H1 (cell line): Measurements from ENCODE around the gene PGM1.

Experiments
- CHD2 ChIP-seq: IDR thresholded peaks from 2 replicates; pipeline ENCODE4 v1.6.1; 2012; ENCODE audit warnings: low read length, improper control_type of control experiment
- CREB1 ChIP-seq: IDR thresholded peaks from 2 replicates; pipeline ENCODE4 v1.6.1; 2012; ENCODE audit warnings: inconsistent platforms
- EZH2 ChIP-seq: fragments of 200-600 bp; sonication (generic); IDR thresholded peaks from 2 replicates; pipeline ENCODE4 v1.7.1; 2012; ENCODE audit warnings: low read depth, mild to moderate bottlenecking, moderate library complexity, low read length, inconsistent platforms; ENCODE audit not compliant: severe bottlenecking
- JUN ChIP-seq: IDR thresholded peaks from 2 replicates; pipeline ENCODE4 v1.6.1; 2011; ENCODE audit warnings: low read depth, mild to moderate bottlenecking, improper control_type of control experiment, low read length
- NRF1 ChIP-seq: IDR thresholded peaks from 2 replicates; pipeline ENCODE4 v1.6.1; 2011; ENCODE audit warnings: mild to moderate bottlenecking, low read depth, low read length, improper control_type of control experiment
- POLR2A ChIP-seq, 2 experiments: IDR thresholded peaks; 1 replicate in 1 of 2; 2 replicates in 1 of 2; pipeline ENCODE4 v1.6.1; 2011; ENCODE audit warnings: low read depth in 2 of 2, low read length in 2 of 2, mild to moderate bottlenecking in 2 of 2; ENCODE audit errors: control extremely low read depth in 1 of 2
- POLR2AphosphoS5 ChIP-seq: IDR thresholded peaks from 2 replicates; pipeline ENCODE4 v1.6.1; 2011; ENCODE audit warnings: low read depth, low read length
- TAF7 ChIP-seq: optimal IDR thresholded peaks from 2 replicates; pipeline ENCODE3; 2011; ENCODE audit warnings: low read depth, mild to moderate bottlenecking, inconsistent platforms, low read length, moderate library complexity, borderline replicate concordance
- TCF12 ChIP-seq: IDR thresholded peaks from 2 replicates; pipeline ENCODE4 v1.6.1; 2011; ENCODE audit warnings: low read depth, mild to moderate bottlenecking, low read length
- TF ChIP-seq, protein P1 (sequence below), 3 experiments: IDR thresholded peaks; 1 replicate in 2 of 3; 2 replicates in 1 of 3; pipeline versions ENCODE4 v1.5.1 to v1.6.1; 2011; ENCODE audit warnings: low read length in 3 of 3, mild to moderate bottlenecking in 3 of 3, inconsistent platforms in 2 of 3, low read depth in 1 of 3, moderate library complexity in 1 of 3; ENCODE audit not compliant: insufficient read depth in 1 of 3; ENCODE audit errors: control extremely low read depth in 1 of 3
- TF ChIP-seq, protein P2 (sequence below): IDR thresholded peaks from 2 replicates; pipeline ENCODE4 v1.6.1; 2012; ENCODE audit warnings: low read length, inconsistent platforms
- TF ChIP-seq, protein P3 (sequence below): IDR thresholded peaks from 2 replicates; pipeline ENCODE4 v1.6.1; 2011; ENCODE audit warnings: low read length, improper control_type of control experiment

DNA sequence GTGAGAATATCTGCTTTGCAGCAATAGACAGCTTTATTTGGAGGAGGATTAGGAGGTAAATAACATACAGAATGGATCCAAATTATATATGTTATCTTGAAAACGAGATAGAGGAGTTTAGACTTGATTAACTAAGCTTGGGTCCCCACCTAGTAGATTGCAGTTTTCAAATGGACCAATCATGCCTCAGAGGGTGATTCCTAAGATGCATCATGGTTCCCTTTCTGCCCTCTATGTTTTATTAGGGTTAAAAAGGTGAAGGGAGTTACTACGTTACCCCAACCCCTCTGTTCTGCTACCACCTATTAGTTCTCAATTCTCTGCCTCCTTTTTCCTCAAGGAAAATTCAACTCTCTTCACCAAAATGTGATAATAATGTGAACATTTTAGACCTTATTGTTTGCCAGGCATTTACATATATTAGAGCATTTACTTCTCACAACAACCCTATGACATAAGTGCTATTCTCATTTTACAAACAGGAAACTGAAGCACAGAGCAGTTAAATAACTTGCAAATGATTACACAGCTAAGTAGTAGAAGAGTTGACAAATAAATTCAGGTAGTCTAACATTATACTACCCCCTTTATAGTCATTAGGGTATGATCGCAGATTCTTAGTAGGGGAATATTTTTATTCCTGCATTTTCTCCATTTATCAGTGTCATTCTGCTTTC, 23.4 kb upstream of the PGM1 start:
- TF ChIP-seq, protein P1, sequence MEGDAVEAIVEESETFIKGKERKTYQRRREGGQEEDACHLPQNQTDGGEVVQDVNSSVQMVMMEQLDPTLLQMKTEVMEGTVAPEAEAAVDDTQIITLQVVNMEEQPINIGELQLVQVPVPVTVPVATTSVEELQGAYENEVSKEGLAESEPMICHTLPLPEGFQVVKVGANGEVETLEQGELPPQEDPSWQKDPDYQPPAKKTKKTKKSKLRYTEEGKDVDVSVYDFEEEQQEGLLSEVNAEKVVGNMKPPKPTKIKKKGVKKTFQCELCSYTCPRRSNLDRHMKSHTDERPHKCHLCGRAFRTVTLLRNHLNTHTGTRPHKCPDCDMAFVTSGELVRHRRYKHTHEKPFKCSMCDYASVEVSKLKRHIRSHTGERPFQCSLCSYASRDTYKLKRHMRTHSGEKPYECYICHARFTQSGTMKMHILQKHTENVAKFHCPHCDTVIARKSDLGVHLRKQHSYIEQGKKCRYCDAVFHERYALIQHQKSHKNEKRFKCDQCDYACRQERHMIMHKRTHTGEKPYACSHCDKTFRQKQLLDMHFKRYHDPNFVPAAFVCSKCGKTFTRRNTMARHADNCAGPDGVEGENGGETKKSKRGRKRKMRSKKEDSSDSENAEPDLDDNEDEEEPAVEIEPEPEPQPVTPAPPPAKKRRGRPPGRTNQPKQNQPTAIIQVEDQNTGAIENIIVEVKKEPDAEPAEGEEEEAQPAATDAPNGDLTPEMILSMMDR (IDR thresholded peaks at IDR 0.05; ENCODE audit: control extremely low read depth in 1 of 3, insufficient read depth in 1 of 3, low read depth in 1 of 3, low read length in 3 of 3): no peak
- TF ChIP-seq CHD2: no peak
- TF ChIP-seq POLR2AphosphoS5: no peak
- TF ChIP-seq TAF7: no peak
- TF ChIP-seq POLR2A (IDR thresholded peaks at IDR 0.05; ENCODE audit: control extremely low read depth in 1 of 2, low read depth in 2 of 2, low read length in 2 of 2): no peak
- TF ChIP-seq, protein P2, sequence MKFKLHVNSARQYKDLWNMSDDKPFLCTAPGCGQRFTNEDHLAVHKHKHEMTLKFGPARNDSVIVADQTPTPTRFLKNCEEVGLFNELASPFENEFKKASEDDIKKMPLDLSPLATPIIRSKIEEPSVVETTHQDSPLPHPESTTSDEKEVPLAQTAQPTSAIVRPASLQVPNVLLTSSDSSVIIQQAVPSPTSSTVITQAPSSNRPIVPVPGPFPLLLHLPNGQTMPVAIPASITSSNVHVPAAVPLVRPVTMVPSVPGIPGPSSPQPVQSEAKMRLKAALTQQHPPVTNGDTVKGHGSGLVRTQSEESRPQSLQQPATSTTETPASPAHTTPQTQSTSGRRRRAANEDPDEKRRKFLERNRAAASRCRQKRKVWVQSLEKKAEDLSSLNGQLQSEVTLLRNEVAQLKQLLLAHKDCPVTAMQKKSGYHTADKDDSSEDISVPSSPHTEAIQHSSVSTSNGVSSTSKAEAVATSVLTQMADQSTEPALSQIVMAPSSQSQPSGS: no peak
- no peak for TF ChIP-seq TCF12
- no peak for TF ChIP-seq NRF1
- TF ChIP-seq CREB1: no peak
- TF ChIP-seq, protein P3, sequence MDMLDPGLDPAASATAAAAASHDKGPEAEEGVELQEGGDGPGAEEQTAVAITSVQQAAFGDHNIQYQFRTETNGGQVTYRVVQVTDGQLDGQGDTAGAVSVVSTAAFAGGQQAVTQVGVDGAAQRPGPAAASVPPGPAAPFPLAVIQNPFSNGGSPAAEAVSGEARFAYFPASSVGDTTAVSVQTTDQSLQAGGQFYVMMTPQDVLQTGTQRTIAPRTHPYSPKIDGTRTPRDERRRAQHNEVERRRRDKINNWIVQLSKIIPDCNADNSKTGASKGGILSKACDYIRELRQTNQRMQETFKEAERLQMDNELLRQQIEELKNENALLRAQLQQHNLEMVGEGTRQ: no peak
- TF ChIP-seq JUN: no peak
- no peak for TF ChIP-seq EZH2
